H9 (cell line): ENCODE data around the gene CLDN20. TPM values are rescaled to one million over a fixed set of nuclear protein-coding genes. Genes with fewer than 3 reads are reported as not detected.
"Not testable (repeated sequence)": the region's sequence is repeated elsewhere in the genome, so short reads cannot be mapped to it uniquely, and the experiment has no call there.

Experiments
- DNase-seq: peaks from one replicate; pipeline ENCODE4 v3.0.0-alpha.2; 2017
- H2AFZ ChIP-seq: one replicate; pipeline ENCODE4 v1.6.1; 2013; ENCODE audit warnings: mild to moderate bottlenecking, low read length, control low read depth, moderate library complexity
- H2AK5ac ChIP-seq: 2 replicates; pipeline ENCODE4 v1.6.1; 2013; ENCODE audit warnings: low read length, control low read depth, mixed read lengths; ENCODE audit not compliant: insufficient read length
- H2BK120ac ChIP-seq: one replicate; pipeline ENCODE4 v1.6.1; 2013; ENCODE audit warnings: low read depth, mild to moderate bottlenecking, low read length, control low read depth, inconsistent platforms; ENCODE audit not compliant: poor library complexity, severe bottlenecking
- H2BK12ac ChIP-seq: 2 replicates; pipeline ENCODE4 v1.6.1; 2013; ENCODE audit warnings: low read length, control low read depth, mixed read lengths, low read depth; ENCODE audit not compliant: insufficient read length
- H2BK15ac ChIP-seq: 2 replicates; pipeline ENCODE4 v1.6.1; 2013; ENCODE audit warnings: low read depth, low read length, control low read depth
- H2BK20ac ChIP-seq: one replicate; pipeline ENCODE4 v1.6.1; 2013; ENCODE audit warnings: low read depth, mild to moderate bottlenecking, low read length, control low read depth, inconsistent platforms; ENCODE audit not compliant: poor library complexity, severe bottlenecking
- H2BK5ac ChIP-seq: 2 replicates; pipeline ENCODE4 v1.6.1; 2013; ENCODE audit warnings: low read length, control low read depth, mixed read lengths; ENCODE audit not compliant: insufficient read length
- H3K14ac ChIP-seq: 2 replicates; pipeline ENCODE4 v1.6.1; 2013; ENCODE audit warnings: low read length, control low read depth; ENCODE audit not compliant: insufficient read depth
- H3K18ac ChIP-seq: 2 replicates; pipeline ENCODE4 v1.6.1; 2013; ENCODE audit warnings: low read depth, mild to moderate bottlenecking, mixed read lengths, low read length, control low read depth; ENCODE audit not compliant: insufficient read length
- H3K23ac ChIP-seq: 2 replicates; pipeline ENCODE4 v1.6.1; 2013; ENCODE audit warnings: low read length, control low read depth, mixed read lengths, low read depth; ENCODE audit not compliant: insufficient read length
- H3K23me2 ChIP-seq: 2 replicates; pipeline ENCODE4 v1.6.1; 2013; ENCODE audit warnings: low read depth, mild to moderate bottlenecking, mixed read lengths, low read length, control low read depth; ENCODE audit not compliant: insufficient read length, poor library complexity, severe bottlenecking
- H3K27ac ChIP-seq: 2 replicates; pipeline ENCODE4 v1.5.1; 2013; ENCODE audit warnings: low read length, control low read depth, mixed read lengths, low read depth; ENCODE audit not compliant: insufficient read length
- H3K27me3 ChIP-seq: 2 replicates; pipeline ENCODE4 v1.6.1; 2013; ENCODE audit warnings: low read length, control low read depth, inconsistent platforms; ENCODE audit not compliant: insufficient read depth
- H3K4ac ChIP-seq: 2 replicates; pipeline ENCODE4 v1.6.1; 2013; ENCODE audit warnings: low read depth, mild to moderate bottlenecking, control low read depth, inconsistent platforms, low read length, moderate library complexity
- H3K4me1 ChIP-seq: 2 replicates; pipeline ENCODE4 v1.6.1; 2013; ENCODE audit warnings: low read length, control low read depth, inconsistent platforms; ENCODE audit not compliant: insufficient read depth
- H3K4me2 ChIP-seq: 2 replicates; pipeline ENCODE4 v1.6.1; 2013; ENCODE audit warnings: low read length, control low read depth, mixed read lengths; ENCODE audit not compliant: insufficient read length, insufficient read depth
- H3K56ac ChIP-seq: 2 replicates; pipeline ENCODE4 v1.6.1; 2013; ENCODE audit warnings: low read depth, mild to moderate bottlenecking, mixed read lengths, low read length, control low read depth; ENCODE audit not compliant: insufficient read length
- H3K79me1 ChIP-seq: 2 replicates; pipeline ENCODE4 v1.6.1; 2013; ENCODE audit warnings: low read depth, mild to moderate bottlenecking, moderate library complexity, low read length, control low read depth, inconsistent platforms; ENCODE audit not compliant: insufficient read depth, poor library complexity, severe bottlenecking
- H3K79me2 ChIP-seq: 2 replicates; pipeline ENCODE4 v1.6.1; 2013; ENCODE audit warnings: low read length, control low read depth, inconsistent platforms; ENCODE audit not compliant: insufficient read depth
- H3K9ac ChIP-seq: 2 replicates; pipeline ENCODE4 v1.6.1; 2013; ENCODE audit warnings: low read length, control low read depth, mixed read lengths; ENCODE audit not compliant: insufficient read length; ENCODE audit errors: extremely low read depth
- H3K9me3 ChIP-seq: one replicate; pipeline ENCODE4 v1.6.1; 2013; ENCODE audit warnings: low read depth, low read length, inconsistent platforms; ENCODE audit not compliant: control insufficient read depth
- H3T11ph ChIP-seq: one replicate; pipeline ENCODE4 v1.6.1; 2013; ENCODE audit warnings: mild to moderate bottlenecking, low read length, control low read depth, inconsistent platforms
- H4K20me1 ChIP-seq: one replicate; pipeline ENCODE4 v1.6.1; 2013; ENCODE audit not compliant: control insufficient read depth, insufficient read length, insufficient read depth
- H4K5ac ChIP-seq: 2 replicates; pipeline ENCODE4 v1.6.1; 2013; ENCODE audit warnings: low read depth, mild to moderate bottlenecking, mixed read lengths, low read length, control low read depth; ENCODE audit not compliant: insufficient read length
- H4K8ac ChIP-seq: replicated peaks from 2 replicates; pipeline ENCODE4 v1.6.1; 2013; ENCODE audit warnings: low read length, control low read depth, mixed read lengths, low read depth; ENCODE audit not compliant: insufficient read length
- H4K91ac ChIP-seq: 2 replicates; pipeline ENCODE4 v1.6.1; 2013; ENCODE audit warnings: low read depth, mild to moderate bottlenecking, moderate library complexity, mixed read lengths, low read length, control low read depth; ENCODE audit not compliant: insufficient read length
- H3K27ac Mint-ChIP-seq, 3 experiments: 2 replicates in 2 of 3; 3 replicates in 1 of 3; pipeline ENCODE4 v1.8.0; 2020 to 2021; ENCODE audit warnings: mixed read lengths in 3 of 3, mild to moderate bottlenecking in 1 of 3, moderate library complexity in 1 of 3
- H3K27me3 Mint-ChIP-seq: 2 replicates; pipeline ENCODE4 v1.8.0; 2021; ENCODE audit warnings: low read depth, mild to moderate bottlenecking, moderate library complexity, mixed read lengths
- H3K36me3 Mint-ChIP-seq, 3 experiments: 2 replicates in 2 of 3; 3 replicates in 1 of 3; pipeline ENCODE4 v1.8.0; 2020 to 2021; ENCODE audit warnings: low read depth in 3 of 3, mixed read lengths in 3 of 3; ENCODE audit not compliant: insufficient read depth in 1 of 3
- H3K4me1 Mint-ChIP-seq, 2 experiments: 2 replicates each; pipeline ENCODE4 v1.8.0; 2020; ENCODE audit warnings: mixed read lengths in 2 of 2
- H3K4me3 Mint-ChIP-seq, 2 experiments: 2 replicates in 1 of 2; 3 replicates in 1 of 2; pipeline ENCODE4 v1.8.0; 2020 to 2021; ENCODE audit warnings: mild to moderate bottlenecking in 2 of 2, mixed read lengths in 2 of 2, moderate library complexity in 1 of 2
- H3K9me3 Mint-ChIP-seq, 2 experiments: 2 replicates in 1 of 2; 3 replicates in 1 of 2; pipeline ENCODE4 v1.8.0; 2020; ENCODE audit warnings: mild to moderate bottlenecking in 2 of 2, mixed read lengths in 2 of 2, moderate library complexity in 1 of 2
- CTCF ChIP-seq: fragments of 200-600 bp; sonication (generic); conservative IDR thresholded peaks from 3 replicates; pipeline ENCODE4 v1.8.0; 2021; ENCODE audit warnings: antibody characterized with exemption, mild to moderate bottlenecking
- WGBS: extraction: QIAGEN DNeasy Blood & Tissue Kit; methylation state at CpG from one replicate; pipeline ENCODE4 v1.1.7; 2013; ENCODE audit warnings: missing lambda C conversion rate, low lambda C conversion rate, mixed read lengths; ENCODE audit not compliant: insufficient read length; ENCODE audit errors: extremely low coverage; 5-methylcytosine and 5-hydroxymethylcytosine counted together
- total RNA-seq: library from RNA; stranded (reverse); gene quantifications from 2 replicates; pipeline ENCODE4 v1.2.1, GENCODE V29; 2021

The CLDN20 gene
- total RNA-seq, 1 experiment from 2014 or later = not detected

- not testable (repeated sequence) for H2BK5ac ChIP-seq, H2BK12ac ChIP-seq, H3K14ac ChIP-seq, H3K9me3 ChIP-seq, H3K23me2 ChIP-seq, H3K23ac ChIP-seq, H3K27me3 ChIP-seq, H3K79me2 ChIP-seq, H3K56ac ChIP-seq, H3K4me2 ChIP-seq, H3K4me3 Mint-ChIP-seq, H3K27me3 Mint-ChIP-seq, H3K79me1 ChIP-seq, H3K9me3 Mint-ChIP-seq, H2AK5ac ChIP-seq, H3K4me1 ChIP-seq, H2BK120ac ChIP-seq, H3K18ac ChIP-seq, H2AFZ ChIP-seq, H3K4ac ChIP-seq, H4K91ac ChIP-seq, H3K9ac ChIP-seq, H4K5ac ChIP-seq, DNase-seq, H4K8ac ChIP-seq, H2BK15ac ChIP-seq, H3K27ac ChIP-seq, H4K20me1 ChIP-seq, H2BK20ac ChIP-seq, H3T11ph ChIP-seq
- peaks cover 23 to 45% (median 28%) of the 10 kb centered on the region in 3 experiments for H3K36me3 Mint-ChIP-seq
- no CpG with 5 or more reads among the region's 5 CpGs for WGBS
- peak; percentile 69 for TF ChIP-seq CTCF
- peak overlapping the region in 2 of 3 experiments; percentile 21 to 54; a peak in 5 of 7 replicates for H3K27ac Mint-ChIP-seq
- H3K4me1 Mint-ChIP-seq = peaks cover 17 to 24% of the 10 kb centered on the region in 2 experiments
Measured at GRCh38 chr6:155268088-155268867, 4.5 kb downstream of the CLDN20 start.
